GM12878 (cell line): ENCODE results near the gene THAP4. TPM values are rescaled to one million over a fixed set of nuclear protein-coding genes. Genes with fewer than 3 reads are reported as not detected.

Experiments
- ATAC-seq: fragments of 200-7000 bp; cut with Tn5 transposase; 3 replicates; pipeline ENCODE4 v1.9.1; 2020; ENCODE audit warnings: mild to moderate bottlenecking, moderate library complexity
- Bru-seq: library from RNA; stranded (reverse); fragments of 400-500 nt; gene quantifications from one replicate; lab custom pipeline; 2021; lab: Mats Ljungman, UMichigan
- BruChase-seq, 2 experiments: library from RNA; stranded (reverse); fragments of 400-500 nt; gene quantifications; one replicate each; lab custom pipeline; 2021; lab: Mats Ljungman, UMichigan
- BruUV-seq: library from RNA; stranded (reverse); fragments of 400-500 nt; replicated peaks from 2 replicates; lab custom pipeline; 2021; lab: Mats Ljungman, UMichigan
- CTCF ChIA-PET: fragments of 300-600 bp; sonication (Branson Sonifier 250); formaldehyde crosslinking; extraction: SDS; loops from one replicate; lab custom pipeline; 2021; ENCODE audit warnings: inconsistent platforms; lab: Yijun Ruan, JAX
- POLR2A ChIA-PET: fragments of 350-600 bp; formaldehyde crosslinking; extraction: SDS; loops from one replicate; lab custom pipeline; 2021; ENCODE audit warnings: inconsistent platforms; lab: Charles Lee
- RAD21 ChIA-PET: fragments of 300-600 bp; sonication (Branson Sonifier 250); formaldehyde crosslinking; loops from one replicate; lab custom pipeline; 2023; ENCODE audit warnings: antibody characterized with exemption; ENCODE audit not compliant: unreplicated experiment; lab: Charles Lee
- SMC1A ChIA-PET: fragments of 300-600 bp; sonication (Branson Sonifier 250); formaldehyde crosslinking; loops from one replicate; lab custom pipeline; 2023; ENCODE audit not compliant: unreplicated experiment, uncharacterized antibody; lab: Charles Lee
- DNase-seq: peaks from one replicate; pipeline ENCODE4 v3.0.0-alpha.2; 2011; ENCODE audit warnings: low read depth, low spot score
- FAIRE-seq: peaks from 3 replicates; lab custom pipeline; 2011; peaks lifted over from hg19 to GRCh38; lab: Jason Lieb, UNC
- H2AFZ ChIP-seq: 2 replicates; pipeline ENCODE4 v1.6.0; 2011; ENCODE audit warnings: low read depth, low read length, control low read depth; ENCODE audit not compliant: control insufficient read depth
- H3K27ac ChIP-seq: 2 replicates; pipeline ENCODE4 v1.5.1; 2011; ENCODE audit warnings: control low read depth; ENCODE audit not compliant: control insufficient read depth, insufficient read depth
- H3K27me3 ChIP-seq, 2 experiments: replicated peaks in 1 of 2; 2 replicates each; pipeline versions ENCODE4 v1.6.0 to v1.6.1; 2011; ENCODE audit warnings: low read length in 1 of 2; ENCODE audit not compliant: control insufficient read depth in 2 of 2, insufficient read depth in 2 of 2
- H3K36me3 ChIP-seq, 2 experiments: 2 replicates each; pipeline ENCODE4 v1.5.1; 2011; ENCODE audit warnings: low read length in 1 of 2; ENCODE audit not compliant: control insufficient read depth in 2 of 2, insufficient read depth in 2 of 2
- H3K4me1 ChIP-seq: 2 replicates; pipeline ENCODE4 v1.6.1; 2011; ENCODE audit warnings: mild to moderate bottlenecking, low read length, moderate library complexity, mixed read lengths; ENCODE audit not compliant: control insufficient read depth, insufficient read depth
- H3K4me2 ChIP-seq: 2 replicates; pipeline ENCODE4 v1.6.0; 2011; ENCODE audit warnings: control low read depth; ENCODE audit not compliant: control insufficient read depth, insufficient read depth
- H3K4me3 ChIP-seq: fragments of 200-600 bp; sonication (generic); 2 replicates; pipeline ENCODE4 v1.5.1; 2016
- H3K79me2 ChIP-seq: 2 replicates; pipeline ENCODE4 v1.6.0; 2011; ENCODE audit warnings: low read length; ENCODE audit not compliant: control insufficient read depth, insufficient read depth
- H3K9ac ChIP-seq: 2 replicates; pipeline ENCODE4 v1.8.0; 2011; ENCODE audit warnings: low read length, control low read depth, mixed read lengths; ENCODE audit not compliant: control insufficient read depth, insufficient read depth
- H3K9me3 ChIP-seq: replicated peaks from 3 replicates; pipeline ENCODE4 v1.5.1; 2011; ENCODE audit warnings: mild to moderate bottlenecking, low read length; ENCODE audit not compliant: control insufficient read depth, insufficient read depth
- H4K20me1 ChIP-seq: 2 replicates; pipeline ENCODE4 v1.6.0; 2011; ENCODE audit not compliant: control insufficient read depth, insufficient read depth
- EZH2 ChIP-seq: IDR thresholded peaks from 2 replicates; pipeline ENCODE4 v1.6.1; 2012; ENCODE audit warnings: low read depth, mild to moderate bottlenecking, control low read depth, inconsistent platforms, low read length, borderline replicate concordance; ENCODE audit not compliant: control insufficient read depth
- FOXM1 ChIP-seq: IDR thresholded peaks from 2 replicates; pipeline ENCODE4 v1.6.1; 2012; ENCODE audit warnings: low read depth, mild to moderate bottlenecking, inconsistent platforms, low read length, moderate library complexity
- MEF2A ChIP-seq: IDR thresholded peaks from 2 replicates; pipeline ENCODE4 v1.6.1; 2011; ENCODE audit warnings: low read depth, mild to moderate bottlenecking, low read length, moderate library complexity; ENCODE audit not compliant: insufficient read depth
- NR2C2 ChIP-seq: IDR thresholded peaks from 2 replicates; pipeline ENCODE4 v1.6.1; 2011; ENCODE audit warnings: borderline replicate concordance, low read depth; ENCODE audit not compliant: control insufficient read depth, insufficient read length
- PBX3 ChIP-seq: IDR thresholded peaks from 2 replicates; pipeline ENCODE4 v1.6.1; 2011; ENCODE audit warnings: mild to moderate bottlenecking, low read depth, low read length, moderate library complexity; ENCODE audit not compliant: insufficient replicate concordance
- RFX5 ChIP-seq: IDR thresholded peaks from 2 replicates; pipeline ENCODE4 v1.6.1; 2011; ENCODE audit warnings: low read depth, low read length, improper control_type of control experiment
- SMAD5 ChIP-seq: IDR thresholded peaks from 2 replicates; pipeline ENCODE4 v1.6.1; 2016; ENCODE audit warnings: antibody characterized with exemption, low read depth
- TBL1XR1 ChIP-seq: IDR thresholded peaks from 2 replicates; pipeline ENCODE4 v1.6.1; 2012; ENCODE audit warnings: low read depth, low read length, improper control_type of control experiment
- TCF3 ChIP-seq: IDR thresholded peaks from 2 replicates; pipeline ENCODE4 v1.6.1; 2012; ENCODE audit warnings: low read depth, mild to moderate bottlenecking, low read length, borderline replicate concordance; ENCODE audit not compliant: insufficient read depth
- ZBTB4 ChIP-seq: fragments of 450-650 bp; formaldehyde crosslinking; IDR thresholded peaks from 2 replicates; pipeline ENCODE4 v1.4.0; 2022; ENCODE audit warnings: mild to moderate bottlenecking, moderate library complexity
- ZSCAN29 ChIP-seq: fragments of 450-650 bp; IDR thresholded peaks from 2 replicates; pipeline ENCODE4 v1.6.1; 2017; ENCODE audit warnings: mild to moderate bottlenecking, moderate library complexity
- WGBS: methylation state at CpG from one replicate; pipeline ENCODE4 v1.1.6; 2016; ENCODE audit warnings: low lambda C conversion rate; ENCODE audit not compliant: insufficient replicate concordance, insufficient coverage; ENCODE audit errors: missing lambda C conversion rate; 5-methylcytosine and 5-hydroxymethylcytosine counted together
- in situ Hi-C: fragments of 300-500 bp; cut with MboI; formaldehyde crosslinking; loops from 9 replicates; pipeline ENCODE4 v1.14.3; 2018; ENCODE audit warnings: mixed read lengths
- intact Hi-C: fragments of 100-400 bp; cut with micrococcal nuclease; formaldehyde crosslinking; loops from one replicate; pipeline ENCODE4 v1.14.2; 2022; ENCODE audit not compliant: unreplicated experiment
- long read RNA-seq, 2 experiments: library from polyadenylated mRNA; unstranded; transcript quantifications; one replicate each; pipeline ENCODE4 v2.0.0, GENCODE V29; 2019 to 2020
- polyA minus RNA-seq, 3 experiments: library from RNA; depleted of rRNA, polyadenylated mRNA; stranded (reverse); fragments of >200 nt; gene quantifications; 2 replicates each; pipeline ENCODE4 v1.2.3, GENCODE V29; 2011
- polyA plus RNA-seq, 11 experiments: library from polyadenylated mRNA; depleted of rRNA in 4 of 11; unstranded in 6 of 11; stranded (reverse) in 5 of 11; fragments of >200 nt; fragmentation: Nextera tagmentation in 4 of 11; fragmentation: Illumina TruSeq in 1 of 11; extraction: Ambion mirVana in 4 of 11; extraction: Trizol in 1 of 11; gene quantifications; 1 replicate in 1 of 11; 2 replicates in 10 of 11; pipeline versions ENCODE4 v1.2.1 to v1.2.3, GENCODE V29; 2011 to 2016; ENCODE audit warnings: inconsistent platforms in 2 of 11, missing spikeins in 2 of 11, low read depth in 1 of 11
- total RNA-seq, 4 experiments: library from RNA; depleted of rRNA in 3 of 4; stranded (reverse); fragments of >200 nt in 3 of 4; fragmentation: Illumina TruSeq in 1 of 4; extraction: Trizol in 1 of 4; gene quantifications; 2 replicates each; pipeline versions ENCODE4 v1.2.1 to v1.2.3, GENCODE V29; 2013 to 2021

Gene THAP4
- total RNA-seq (2013; cell fraction: nucleolus; rRNA removed), result 27.7 and 29.9 TPM in 2 replicates
- total RNA-seq (2014; rRNA removed) (54.1 and 67.7 TPM in 2 replicates), total RNA-seq (2014; rRNA removed; fragmentation: Illumina TruSeq; extraction: Trizol) (33.4 and 40.5 TPM in 2 replicates), total RNA-seq (2021) (54.5 and 55.0 TPM in 2 replicates), polyA plus RNA-seq (2011; rRNA removed) (12.2 and 31.2 TPM in 2 replicates), polyA plus RNA-seq (2014; fragmentation: Illumina TruSeq; extraction: Trizol) (5.8 and 32.0 TPM in 2 replicates), polyA plus RNA-seq (2014; fragmentation: Nextera tagmentation; extraction: Ambion mirVana) (10 to 100 TPM; 12.9 to 22.7 TPM), polyA plus RNA-seq (2014; rRNA removed) (63.6 and 68.8 TPM in 2 replicates), polyA plus RNA-seq (2016; fragmentation: Nextera tagmentation; extraction: Ambion mirVana) (10 to 100 TPM; 48.5 to 49.3 TPM), polyA minus RNA-seq (2011; rRNA and poly(A)+ RNA removed) (32.8 and 41.6 TPM in 2 replicates), Bru-seq, nascent RNA (percentile 64 among the genes with signal in this experiment), BruChase-seq, experiment 1, labeled RNA remaining after a 6-hour chase (percentile 72 among the genes with signal in this experiment), BruChase-seq, experiment 2, labeled RNA remaining after a 2-hour chase (percentile 69 among the genes with signal in this experiment)
- polyA plus RNA-seq (2011; ENCODE audit: low read depth), result 24.1 TPM
- polyA plus RNA-seq (2011; cell fraction: cytosol; rRNA removed), result 42.6 and 55.7 TPM in 2 replicates
- polyA plus RNA-seq (2011; cell fraction: nucleus; rRNA removed), result 29.3 and 37.3 TPM in 2 replicates
- 33.3 and 37.8 TPM in 2 replicates for polyA plus RNA-seq (2012)
- polyA minus RNA-seq (2011; cell fraction: cytosol; rRNA and poly(A)+ RNA removed), result 20.6 and 22.6 TPM in 2 replicates
- polyA minus RNA-seq (2011; cell fraction: nucleus; rRNA and poly(A)+ RNA removed), result 8.9 and 17.8 TPM in 2 replicates
- long read RNA-seq, experiment 1, transcript THAP4-204 (6 exons, 2,367 nt), result major isoform, 30 of 39 reads
- long read RNA-seq, experiment 1, partial matches to known transcripts, result 1 of 39 reads
- long read RNA-seq, experiment 1, other reads (novel, unspliced or antisense), result 7 of 39 reads
- long read RNA-seq, experiment 2, transcript THAP4-204 (6 exons, 2,367 nt), result major isoform, 7 of 14 reads
- long read RNA-seq, experiment 2, partial matches to known transcripts, result 5 of 14 reads
- long read RNA-seq, experiment 2, other reads (novel, unspliced or antisense), result 1 of 14 reads

GRCh38 chr2:241637018-241637794 is at the start of gene THAP4, which contains the start of gene ATG4B:
Gene THAP4, minus strand, starts transcription at chr2:241637158. Its CDS starts 141 bp downstream, at chr2:241637017.
Gene ATG4B, plus strand, starts transcription at chr2:241637693. Its CDS starts 22 bp downstream, at chr2:241637715.
- H2AFZ ChIP-seq, result peak within 1 kb of the TSS; percentile 93
- DNase-seq (peak; percentile 44), ATAC-seq (peak; percentile 84), FAIRE-seq (no peak)
- CTCF ChIA-PET, result interaction anchor here (1.0 to 1.6 kb wide), 2 partner anchors 12 to 50 kb away, joined by 3 to 4 read pairs; partner anchors contain the start of gene DTYMK
- SMC1A ChIA-PET, result interaction anchor here (1.2 kb wide), 1 partner anchor 20 kb away, joined by 3 read pairs; no protein-coding TSS in a partner anchor
- no TSS peak for BruUV-seq
- no peaks in the 10 kb centered on the region; the same call in 1 of the 3 replicates for H3K9me3 ChIP-seq
- peak within 1 kb of the TSS; percentile 84 for H3K4me3 ChIP-seq
- no peaks in the 10 kb centered on the region for H4K20me1 ChIP-seq
- peaks cover 72% of the 10 kb centered on the region for H3K79me2 ChIP-seq
- peak within 1 kb of the TSS; percentile 97 for H3K4me2 ChIP-seq
- H3K9ac ChIP-seq, result peak within 1 kb of the TSS; percentile 88
- no peaks in the 10 kb centered on the region for H3K27me3 ChIP-seq
- peak within 1 kb of the TSS; percentile 98 for H3K27ac ChIP-seq
- 2% methylated on average over 80 of the region's 123 CpGs for WGBS
- H3K36me3 ChIP-seq, result peaks cover 12 to 17% of the 10 kb centered on the region in 2 experiments; a peak in 3 of 4 replicates
- RAD21 ChIA-PET, result no interaction called here
- peaks cover 11% of the 10 kb centered on the region for H3K4me1 ChIP-seq
- intact Hi-C loops, result no loop called here
- POLR2A ChIA-PET, result interaction anchor here (0.5 to 0.6 kb wide), 2 partner anchors 150 to 207 kb away, joined by 3 read pairs; no protein-coding TSS in a partner anchor
- in situ Hi-C loops, result no loop called here
- no peak for TF ChIP-seq EZH2
- no peak for TF ChIP-seq FOXM1
- TF ChIP-seq ZSCAN29, result no peak
- no peak for TF ChIP-seq MEF2A
- no peak for TF ChIP-seq RFX5
- TF ChIP-seq SMAD5, result no peak
- TF ChIP-seq NR2C2, result no peak
- 0 out of 2 replicates have a peak, but pooled peaks have one; percentile 33 for TF ChIP-seq TCF3
- TF ChIP-seq ZBTB4, result no peak
- TF ChIP-seq TBL1XR1, result no peak
- no peak for TF ChIP-seq PBX3
